Endothelial cell (in vitro differentiated cells): Measurements from ENCODE around the gene CDK18. TPM values are rescaled to one million over a fixed set of nuclear protein-coding genes. Genes with fewer than 3 reads are reported as not detected.

ENCODE experiments used
- DNase-seq: peaks from one replicate; pipeline ENCODE4 v3.0.0; 2021; ENCODE audit warnings: low spot score
- H3K27ac Mint-ChIP-seq: one replicate; pipeline ENCODE4 v1.8.0; 2021; ENCODE audit warnings: mixed read lengths, inconsistent platforms; ENCODE audit not compliant: unreplicated experiment
- H3K27me3 Mint-ChIP-seq: one replicate; pipeline ENCODE4 v1.8.0; 2021; ENCODE audit warnings: mild to moderate bottlenecking, moderate library complexity, mixed read lengths, inconsistent platforms; ENCODE audit not compliant: unreplicated experiment
- H3K36me3 Mint-ChIP-seq: one replicate; pipeline ENCODE4 v1.8.0; 2021; ENCODE audit warnings: mild to moderate bottlenecking, low read depth, mixed read lengths, inconsistent platforms; ENCODE audit not compliant: unreplicated experiment
- H3K4me1 Mint-ChIP-seq: one replicate; pipeline ENCODE4 v1.8.0; 2021; ENCODE audit warnings: mild to moderate bottlenecking, mixed read lengths, inconsistent platforms; ENCODE audit not compliant: unreplicated experiment
- H3K4me3 Mint-ChIP-seq: one replicate; pipeline ENCODE4 v1.8.0; 2021; ENCODE audit warnings: mild to moderate bottlenecking, mixed read lengths, inconsistent platforms; ENCODE audit not compliant: unreplicated experiment
- H3K9me3 Mint-ChIP-seq: one replicate; pipeline ENCODE4 v1.8.0; 2021; ENCODE audit warnings: mixed read lengths, inconsistent platforms; ENCODE audit not compliant: unreplicated experiment
- CTCF ChIP-seq: fragments of 200-600 bp; sonication (generic); IDR thresholded peaks from one replicate; pipeline ENCODE4 v1.5.0; 2021; ENCODE audit warnings: antibody characterized with exemption; ENCODE audit not compliant: unreplicated experiment
- total RNA-seq: library from RNA; stranded (reverse); fragmentation: NEBNext Ultra II Directional; extraction: Animal tissue kit (Norgen Biotek cat#: 25700); gene quantifications from one replicate; pipeline ENCODE4 v1.2.1, GENCODE V29; 2021; ENCODE audit not compliant: unreplicated experiment

Gene CDK18
- total RNA-seq, 1 donor from 2014 or later = 12.4 TPM

GRCh38 chr1:205528446-205528886, 24.0 kb downstream of the CDK18 start:
- Mint-ChIP-seq H3K9me3 (no peaks in the 10 kb centered on the region), H3K4me3 (no peak overlapping the region), H3K36me3 (peaks cover 6% of the 10 kb centered on the region), H3K27ac (no peak overlapping the region), H3K4me1 (peaks cover 15% of the 10 kb centered on the region), H3K27me3 (peaks cover 7% of the 10 kb centered on the region)
- TF ChIP-seq CTCF = no peak
- DNase-seq = no peak

GRCh38 chr1:205528887-205529825, 24.7 kb downstream of the CDK18 start:
- Mint-ChIP-seq H3K4me3 (peak overlapping the region; percentile 65), H3K36me3 (peaks cover 3% of the 10 kb centered on the region), H3K4me1 (peaks cover 15% of the 10 kb centered on the region), H3K27me3 (peaks cover 9% of the 10 kb centered on the region), H3K27ac (no peak overlapping the region), H3K9me3 (no peaks in the 10 kb centered on the region)
- DNase-seq = peak; percentile 97
- TF ChIP-seq CTCF = peak; percentile 97

- no peak for DNase-seq
- peaks cover 15% of the 10 kb centered on the region for H3K4me1 Mint-ChIP-seq
- H3K4me3 Mint-ChIP-seq = no peak overlapping the region
- TF ChIP-seq CTCF = no peak
- peaks cover 9% of the 10 kb centered on the region for H3K27me3 Mint-ChIP-seq
- H3K27ac Mint-ChIP-seq = no peak overlapping the region
- H3K36me3 Mint-ChIP-seq = peaks cover 3% of the 10 kb centered on the region
- no peaks in the 10 kb centered on the region for H3K9me3 Mint-ChIP-seq
Observed at GRCh38 chr1:205530116-205530515, 25.6 kb downstream of the CDK18 start.

GRCh38 chr1:205531191-205532025, 26.9 kb downstream of the CDK18 start:
- no peak for TF ChIP-seq CTCF
- DNase-seq = no peak
- no peak overlapping the region for H3K4me3 Mint-ChIP-seq
- H3K4me1 Mint-ChIP-seq = peaks cover 10% of the 10 kb centered on the region
- H3K27ac Mint-ChIP-seq = no peak overlapping the region
- peaks cover 3% of the 10 kb centered on the region for H3K36me3 Mint-ChIP-seq
- H3K9me3 Mint-ChIP-seq = no peaks in the 10 kb centered on the region
- H3K27me3 Mint-ChIP-seq = peaks cover 8% of the 10 kb centered on the region
